Activated CD4-positive, alpha-beta T cell treated with anti-CD3 and anti-CD28 coated beads for 4 hours (primary cell): ENCODE measurements around the gene NDUFA13.

Source experiments
- DNase-seq, 2 donors: peaks; one replicate each; pipeline ENCODE4 v3.0.0-alpha.2; 2020

The NDUFA13 gene

GRCh38 chr19:19513682-19514081 lies 2.3 kb upstream of the NDUFA13 start:
- no peak for DNase-seq

- DNase-seq, result no peak
Measured at GRCh38 chr19:19514215-19514657, 1.8 kb upstream of the NDUFA13 start.

GRCh38 chr19:19514881-19515641 lies 964 bp upstream of the NDUFA13 start, which contains the start of gene TSSK6:
TSS of gene TSSK6 (minus strand) at chr19:19515548. CDS start at chr19:19515427, 121 bp downstream.
- no peak for DNase-seq

- no peak for DNase-seq
Measured at GRCh38 chr19:19517235-19517619, 1.2 kb downstream of the NDUFA13 start.

GRCh38 chr19:19520989-19521388 lies 5.0 kb downstream of the NDUFA13 start:
- no peak for DNase-seq

GRCh38 chr19:19523177-19523576 lies 7.2 kb downstream of the NDUFA13 start:
- no peak for DNase-seq

GRCh38 chr19:19524053-19524452 lies 8.0 kb downstream of the NDUFA13 start:
- DNase-seq, result no peak

GRCh38 chr19:19525611-19526380 lies 9.8 kb downstream of the NDUFA13 start:
- no peak for DNase-seq

GRCh38 chr19:19526581-19527370 lies 10.8 kb downstream of the NDUFA13 start:
- DNase-seq, result no peak

GRCh38 chr19:19527371-19527656 lies 11.3 kb downstream of the NDUFA13 start:
- DNase-seq, result no peak

- DNase-seq, result no peak
Measured at GRCh38 chr19:19527674-19528625, 11.9 kb downstream of the NDUFA13 start.

GRCh38 chr19:19528721-19529490 lies 12.9 kb downstream of the NDUFA13 start, which contains the start of gene YJEFN3:
TSS of gene YJEFN3 (plus strand) at chr19:19528911. CDS start at chr19:19528933, 22 bp downstream.
- DNase-seq, result no peak

GRCh38 chr19:19529783-19530422 lies 13.9 kb downstream of the NDUFA13 start:
- DNase-seq, result no peak

GRCh38 chr19:19530423-19530804 lies 14.4 kb downstream of the NDUFA13 start:
- DNase-seq, result no peak

- DNase-seq, result no peak
Measured at GRCh38 chr19:19530889-19531288, 14.9 kb downstream of the NDUFA13 start.

- DNase-seq, result peak; percentile 83 to 90
Measured at GRCh38 chr19:19531951-19532805, 16.2 kb downstream of the NDUFA13 start.

GRCh38 chr19:19532806-19533701 lies 17.0 kb downstream of the NDUFA13 start:
- no peak for DNase-seq

- no peak for DNase-seq
Measured at GRCh38 chr19:19533841-19534240, 17.8 kb downstream of the NDUFA13 start.
